Left kidney (tissue), 8 donors: ENCODE results near the gene XRCC4. TPM values are rescaled to one million over a fixed set of nuclear protein-coding genes. Genes with fewer than 3 reads are reported as not detected.
"Not testable (repeated sequence)": the region's sequence is repeated elsewhere in the genome, so short reads cannot be mapped to it uniquely, and the experiment has no call there.

Source experiments
- DNase-seq: peaks from one replicate; pipeline ENCODE4 v3.0.0-alpha.2; 2013
- long read RNA-seq, 8 donors: transcript quantifications; one replicate each; lab custom pipeline, GENCODE V29; 2026
- polyA plus RNA-seq: library from polyadenylated mRNA; unstranded; fragments of 120-200 nt; gene quantifications from one replicate; pipeline ENCODE4 v1.2.1, GENCODE V29; 2013; ENCODE audit not compliant: insufficient read length

XRCC4 gene
- 14.2 TPM for polyA plus RNA-seq
- long read RNA-seq, donor 1, partial matches to known transcripts = 0 of 4 reads
- long read RNA-seq, donor 1, other reads (novel, unspliced or antisense) = 0 of 4 reads
- long read RNA-seq, donor 2, partial matches to known transcripts = 0 of 2 reads
- long read RNA-seq, donor 2, other reads (novel, unspliced or antisense) = 0 of 2 reads
- long read RNA-seq, donor 3, partial matches to known transcripts = 0 of 1 reads
- long read RNA-seq, donor 3, other reads (novel, unspliced or antisense) = 0 of 1 reads
- long read RNA-seq, donor 4 = 0 reads
- long read RNA-seq, donor 5, transcript XRCC4-202 (8 exons, 1,579 nt) = major isoform, 14 of 23 reads
- long read RNA-seq, donor 5, partial matches to known transcripts = 8 of 23 reads
- long read RNA-seq, donor 5, other reads (novel, unspliced or antisense) = 0 of 23 reads
- long read RNA-seq, donor 6, partial matches to known transcripts = 0 of 3 reads
- long read RNA-seq, donor 6, other reads (novel, unspliced or antisense) = 0 of 3 reads
- long read RNA-seq, donor 7, partial matches to known transcripts = 0 of 7 reads
- long read RNA-seq, donor 7, other reads (novel, unspliced or antisense) = 0 of 7 reads
- long read RNA-seq, donor 8, partial matches to known transcripts = 0 of 1 reads
- long read RNA-seq, donor 8, other reads (novel, unspliced or antisense) = 0 of 1 reads

- peak; percentile 98 for DNase-seq
These were observed at the start of gene XRCC4, which contains the start of gene TMEM167A for GRCh38 chr5:83076742-83077661. XRCC4 (plus strand) TSS chr5:83077547; CDS start chr5:83104920, 27,373 bp downstream. TMEM167A (minus strand) TSS chr5:83077394; CDS start chr5:83077323, 71 bp downstream.

- no peak for DNase-seq
These were observed 47.4 kb upstream of the XRCC4 start for GRCh38 chr5:83029912-83030311.

GRCh38 chr5:83031381-83031780 is 46.0 kb upstream of the XRCC4 start:
- DNase-seq = no peak

DNA sequence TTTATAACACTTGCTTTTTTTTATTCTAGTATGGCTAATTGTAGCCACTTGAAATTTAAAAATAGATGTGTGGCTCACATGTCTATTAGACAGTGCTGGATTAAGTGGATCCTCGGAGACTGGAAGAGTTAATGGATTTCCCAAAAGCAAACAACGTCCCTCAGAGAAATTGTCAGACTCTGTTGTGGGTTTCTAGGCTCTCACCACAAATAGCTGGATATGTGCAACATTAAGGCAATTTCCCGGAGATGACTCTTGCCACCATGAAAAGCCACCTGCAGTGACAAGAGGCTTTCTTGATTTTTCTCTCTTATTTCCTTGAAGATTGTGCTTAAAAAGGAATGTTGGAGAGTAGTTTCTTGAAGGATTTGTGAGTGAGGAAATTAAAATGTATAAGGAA is 43.3 kb upstream of the XRCC4 start:
- DNase-seq = no peak

DNA sequence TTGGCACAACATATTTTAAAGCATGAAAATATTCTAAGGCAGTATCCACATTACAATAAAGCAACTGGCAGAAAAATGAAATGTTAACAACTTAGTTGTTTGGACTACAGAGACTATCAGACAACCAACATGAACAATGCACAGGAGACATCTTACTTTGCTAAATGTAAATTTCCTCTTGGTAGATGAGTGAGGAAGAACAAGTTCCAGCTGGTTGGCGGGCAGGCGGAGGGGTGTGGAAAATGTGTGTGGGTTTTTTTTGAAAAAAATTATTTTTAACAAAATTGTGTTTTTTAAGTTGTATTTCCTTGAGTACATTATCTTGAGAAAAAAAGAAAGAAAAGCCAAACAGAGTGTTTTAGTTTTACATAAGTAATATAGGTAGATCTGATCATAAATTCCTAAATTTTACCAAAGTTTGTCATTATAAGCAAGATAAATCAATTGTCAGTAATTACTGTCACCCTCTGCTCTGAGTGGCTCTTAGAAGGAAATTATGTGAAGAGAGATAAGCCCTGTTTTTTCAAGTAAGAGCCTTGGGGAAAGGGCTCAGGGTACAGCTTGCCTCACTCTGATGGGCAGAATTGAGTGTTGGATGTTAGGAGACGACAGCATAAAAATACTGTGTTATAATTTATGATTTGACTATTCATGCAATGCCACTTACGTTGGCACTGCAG is 42.7 kb upstream of the XRCC4 start:
- DNase-seq = no peak

GRCh38 chr5:83035373-83036100 is 41.8 kb upstream of the XRCC4 start:
- no peak for DNase-seq

GRCh38 chr5:83036991-83037575 is 40.3 kb upstream of the XRCC4 start:
- DNase-seq = no peak

DNA sequence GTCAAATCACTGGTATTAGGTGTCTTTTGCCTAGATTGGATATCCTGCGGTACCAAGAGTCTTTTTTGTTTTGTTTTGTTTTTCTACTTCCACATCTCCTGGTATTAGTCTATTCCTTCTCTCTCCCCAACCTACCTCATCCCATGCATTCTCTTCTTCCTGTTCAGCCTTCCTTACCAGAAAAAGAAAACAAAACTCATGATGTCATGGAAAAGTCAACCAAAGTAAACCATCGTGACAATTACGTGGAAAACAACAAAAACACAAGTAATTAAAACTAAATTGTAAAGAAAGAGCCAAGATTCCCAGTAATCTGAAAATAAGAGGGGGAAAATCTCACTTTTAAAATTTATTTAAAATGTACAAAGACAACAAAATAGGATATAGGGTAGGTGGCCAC is 38.4 kb upstream of the XRCC4 start:
- DNase-seq = no peak

DNA sequence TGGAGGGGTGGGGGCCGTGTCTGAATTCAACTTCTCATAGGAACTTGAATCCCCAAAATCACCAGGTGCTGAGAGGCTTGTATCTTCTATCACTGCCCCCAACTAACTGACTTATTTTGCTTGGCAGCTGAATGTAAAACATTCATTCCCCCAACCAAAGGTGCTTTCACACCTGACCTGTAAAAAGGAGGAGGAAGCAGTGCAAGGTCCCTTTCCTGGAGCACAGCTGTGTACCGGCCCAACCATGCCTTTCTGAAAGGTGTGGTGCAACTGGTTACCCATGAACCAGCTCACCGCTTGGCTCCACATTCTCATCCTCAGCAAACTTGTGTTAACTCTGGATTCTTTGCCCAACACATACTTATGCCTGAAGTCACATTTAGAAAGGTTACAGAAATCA is 34.8 kb upstream of the XRCC4 start:
- no peak for DNase-seq

- no peak for DNase-seq
These were observed 32.4 kb upstream of the XRCC4 start for GRCh38 chr5:83044926-83045325.

DNA sequence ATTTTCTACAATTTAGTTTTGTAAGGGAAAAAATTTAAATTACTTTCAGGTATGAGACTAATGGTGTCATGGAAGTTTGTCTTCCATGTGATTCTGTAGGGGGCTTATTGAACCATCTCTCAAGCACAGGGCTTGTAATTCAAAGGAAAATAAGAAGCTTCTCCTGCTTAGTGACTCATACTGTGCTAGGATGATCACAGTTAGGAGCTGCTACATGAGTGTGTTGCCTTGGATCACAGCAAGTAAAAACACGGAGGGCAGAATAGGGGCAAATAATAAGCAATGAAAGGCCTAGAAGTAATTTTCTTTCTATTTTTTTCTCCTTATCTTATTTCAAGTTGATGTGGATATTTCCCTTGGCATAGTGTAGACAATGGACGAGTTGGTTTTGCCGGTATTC is 29.1 kb upstream of the XRCC4 start:
- no peak for DNase-seq

DNA sequence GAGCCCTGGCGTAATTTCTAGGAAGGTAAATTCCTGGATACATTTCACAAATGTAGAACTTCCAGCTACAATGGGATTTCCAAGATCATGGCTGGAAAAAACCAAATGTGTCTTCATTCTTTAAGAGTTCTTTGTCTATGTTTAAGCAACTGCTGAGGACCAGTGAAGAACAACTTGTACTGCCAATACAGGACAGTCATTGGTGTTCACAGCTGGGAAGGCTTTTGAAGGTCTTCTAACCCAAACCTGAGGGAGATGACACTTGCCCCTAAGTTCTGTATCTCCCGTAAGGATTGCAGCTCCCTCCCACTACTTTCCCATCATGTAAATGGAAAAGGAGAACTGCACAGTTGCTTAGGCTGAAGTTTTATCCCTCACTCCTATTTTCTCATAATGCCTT is 28.5 kb upstream of the XRCC4 start:
- no peak for DNase-seq

DNA sequence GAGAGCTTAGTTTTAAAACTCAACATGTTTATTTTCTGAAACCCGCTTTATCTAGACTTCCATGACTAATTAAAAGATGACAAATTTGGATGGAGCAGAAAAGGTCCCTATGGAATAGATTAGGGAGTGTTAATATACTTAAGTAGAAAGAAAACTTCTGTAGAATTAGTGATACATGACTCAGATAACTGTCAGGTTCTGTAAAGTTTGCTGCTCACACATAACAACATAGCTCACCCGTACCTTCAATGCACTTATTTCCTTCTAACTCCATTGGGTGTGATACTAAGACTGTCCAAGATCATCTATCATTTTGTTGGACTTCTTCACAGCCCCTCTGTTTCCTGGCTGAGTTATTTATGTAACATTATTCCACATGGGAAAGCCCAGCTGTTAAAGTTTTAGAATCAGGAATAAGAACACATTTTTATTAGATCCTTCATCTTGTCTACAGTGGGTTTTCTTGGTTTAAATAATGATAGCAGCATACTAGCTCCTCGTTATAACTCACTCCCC is 27.9 kb upstream of the XRCC4 start:
- peak; percentile 15 for DNase-seq

GRCh38 chr5:83050723-83051340 is 26.5 kb upstream of the XRCC4 start:
- DNase-seq = no peak

GRCh38 chr5:83055166-83055565 is 22.2 kb upstream of the XRCC4 start:
- no peak for DNase-seq

- DNase-seq = no peak
These were observed 18.6 kb upstream of the XRCC4 start for GRCh38 chr5:83058726-83059125.

DNA sequence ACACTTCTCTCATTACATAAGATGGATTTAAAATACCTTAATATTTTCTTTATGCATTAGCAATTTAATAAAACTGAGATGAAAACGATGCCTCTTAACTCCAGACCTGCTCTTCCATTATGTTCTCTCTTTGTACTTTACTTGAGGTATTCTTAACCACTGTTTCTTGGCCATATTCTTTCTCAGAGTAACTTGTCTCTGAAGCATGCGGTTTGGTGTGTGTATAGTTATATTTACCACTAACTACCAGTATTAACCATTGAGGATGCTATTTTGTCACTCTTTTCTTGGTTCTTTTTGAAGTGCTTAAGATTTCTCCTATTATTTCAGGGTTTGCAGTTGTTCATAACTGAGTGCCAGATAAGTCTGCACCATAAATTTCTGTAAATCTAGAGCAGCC is 18.0 kb upstream of the XRCC4 start:
- DNase-seq = no peak

- DNase-seq = no peak
These were observed 10.7 kb upstream of the XRCC4 start for GRCh38 chr5:83066548-83067110.

GRCh38 chr5:83067377-83067776 is 10.0 kb upstream of the XRCC4 start:
- not testable (repeated sequence) for DNase-seq
